KMS-11 (cell line): Measurements from ENCODE around the gene C12orf43.

ENCODE experiments used
- H2AFZ ChIP-seq: fragments of 200-600 bp; sonication (generic); 2 replicates; pipeline ENCODE4 v1.6.1; 2016; ENCODE audit warnings: antibody characterized with exemption, mixed run types, low read depth
- H3K27ac ChIP-seq: fragments of 200-600 bp; sonication (generic); 2 replicates; pipeline ENCODE4 v1.6.1; 2016; ENCODE audit warnings: mild to moderate bottlenecking, mixed run types
- H3K27me3 ChIP-seq: fragments of 200-600 bp; sonication (generic); 2 replicates; pipeline ENCODE4 v1.6.1; 2017; ENCODE audit warnings: mild to moderate bottlenecking, low read depth, mixed run types, moderate library complexity; ENCODE audit not compliant: insufficient read depth
- H3K36me3 ChIP-seq: fragments of 200-600 bp; sonication (generic); 2 replicates; pipeline ENCODE4 v1.6.1; 2017; ENCODE audit warnings: mild to moderate bottlenecking, mixed run types; ENCODE audit not compliant: insufficient read depth
- H3K4me1 ChIP-seq: fragments of 200-600 bp; sonication (generic); 2 replicates; pipeline ENCODE4 v1.6.1; 2016; ENCODE audit warnings: mild to moderate bottlenecking, low read depth, mixed run types; ENCODE audit not compliant: poor library complexity, severe bottlenecking
- H3K4me2 ChIP-seq: fragments of 200-600 bp; sonication (generic); 2 replicates; pipeline ENCODE4 v1.7.0; 2016; ENCODE audit warnings: mild to moderate bottlenecking, mixed run types
- H3K4me3 ChIP-seq: fragments of 200-600 bp; sonication (generic); IDR thresholded peaks from 2 replicates; pipeline ENCODE4 v1.6.1; 2017; ENCODE audit warnings: low read depth, low read length, mixed read lengths; ENCODE audit not compliant: insufficient read depth
- H3K79me2 ChIP-seq: fragments of 200-600 bp; sonication (generic); 2 replicates; pipeline ENCODE4 v1.6.1; 2016; ENCODE audit warnings: low read depth, mixed run types; ENCODE audit not compliant: insufficient read depth
- H3K9ac ChIP-seq: fragments of 200-600 bp; sonication (generic); 2 replicates; pipeline ENCODE4 v1.6.1; 2016; ENCODE audit warnings: mild to moderate bottlenecking, mixed run types
- H4K20me1 ChIP-seq: fragments of 200-600 bp; sonication (generic); 2 replicates; pipeline ENCODE4 v1.6.1; 2016; ENCODE audit warnings: mild to moderate bottlenecking, mixed run types; ENCODE audit not compliant: insufficient read depth
- TF ChIP-seq, protein P1 (sequence below): fragments of 200-600 bp; sonication (generic); conservative IDR thresholded peaks from 2 replicates; pipeline ENCODE4 v1.6.1; 2017; ENCODE audit warnings: low read depth, mild to moderate bottlenecking, antibody characterized with exemption, low read length, moderate library complexity, mixed read lengths

The C12orf43 gene

GRCh38 chr12:121017966-121018491, 1.7 kb upstream of the C12orf43 start:
- H3K4me1 ChIP-seq: peaks cover 6% of the 10 kb centered on the region
- no peaks in the 10 kb centered on the region for H3K36me3 ChIP-seq
- H3K4me2 ChIP-seq: no peak overlapping the region
- H3K79me2 ChIP-seq: no peaks in the 10 kb centered on the region; the same call in 1 of the 2 replicates
- TF ChIP-seq, protein P1, sequence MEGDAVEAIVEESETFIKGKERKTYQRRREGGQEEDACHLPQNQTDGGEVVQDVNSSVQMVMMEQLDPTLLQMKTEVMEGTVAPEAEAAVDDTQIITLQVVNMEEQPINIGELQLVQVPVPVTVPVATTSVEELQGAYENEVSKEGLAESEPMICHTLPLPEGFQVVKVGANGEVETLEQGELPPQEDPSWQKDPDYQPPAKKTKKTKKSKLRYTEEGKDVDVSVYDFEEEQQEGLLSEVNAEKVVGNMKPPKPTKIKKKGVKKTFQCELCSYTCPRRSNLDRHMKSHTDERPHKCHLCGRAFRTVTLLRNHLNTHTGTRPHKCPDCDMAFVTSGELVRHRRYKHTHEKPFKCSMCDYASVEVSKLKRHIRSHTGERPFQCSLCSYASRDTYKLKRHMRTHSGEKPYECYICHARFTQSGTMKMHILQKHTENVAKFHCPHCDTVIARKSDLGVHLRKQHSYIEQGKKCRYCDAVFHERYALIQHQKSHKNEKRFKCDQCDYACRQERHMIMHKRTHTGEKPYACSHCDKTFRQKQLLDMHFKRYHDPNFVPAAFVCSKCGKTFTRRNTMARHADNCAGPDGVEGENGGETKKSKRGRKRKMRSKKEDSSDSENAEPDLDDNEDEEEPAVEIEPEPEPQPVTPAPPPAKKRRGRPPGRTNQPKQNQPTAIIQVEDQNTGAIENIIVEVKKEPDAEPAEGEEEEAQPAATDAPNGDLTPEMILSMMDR: no peak
- H3K9ac ChIP-seq: no peak overlapping the region
- H2AFZ ChIP-seq: no peak overlapping the region
- no peak overlapping the region for H3K27ac ChIP-seq
- no peak overlapping the region for H3K4me3 ChIP-seq
- no peaks in the 10 kb centered on the region for H3K27me3 ChIP-seq
- no peaks in the 10 kb centered on the region for H4K20me1 ChIP-seq

GRCh38 chr12:121013715-121014114, 2.6 kb downstream of the C12orf43 start:
- H3K36me3 ChIP-seq: no peaks in the 10 kb centered on the region
- no peak overlapping the region for H3K4me2 ChIP-seq
- TF ChIP-seq, protein P1: no peak

GRCh38 chr12:121011820-121012219, 4.5 kb downstream of the C12orf43 start:
- Histone ChIP-seq H3K4me2 (no peak overlapping the region), H3K4me1 (peaks cover 6% of the 10 kb centered on the region), H3K27ac (no peak overlapping the region), H2AFZ (no peak overlapping the region), H3K79me2 (no peaks in the 10 kb centered on the region; the same call in 1 of the 2 replicates), H4K20me1 (no peaks in the 10 kb centered on the region), H3K4me3 (no peak overlapping the region), H3K9ac (no peak overlapping the region), H3K27me3 (no peaks in the 10 kb centered on the region), H3K36me3 (no peaks in the 10 kb centered on the region)
- TF ChIP-seq, protein P1: no peak

More at GRCh38 chr12:121013715-121014114, 2.6 kb downstream of the C12orf43 start:
- Histone ChIP-seq H3K4me1 (peaks cover 6% of the 10 kb centered on the region), H3K27me3 (no peaks in the 10 kb centered on the region), H3K79me2 (no peaks in the 10 kb centered on the region; the same call in 1 of the 2 replicates), H3K4me3 (no peak overlapping the region), H2AFZ (no peak overlapping the region), H4K20me1 (no peaks in the 10 kb centered on the region), H3K9ac (no peak overlapping the region), H3K27ac (no peak overlapping the region)

GRCh38 chr12:121010860-121011259, 5.4 kb downstream of the C12orf43 start:
- H3K27ac ChIP-seq: no peak overlapping the region
- H3K4me2 ChIP-seq: no peak overlapping the region
- TF ChIP-seq, protein P1: no peak
- H3K36me3 ChIP-seq: no peaks in the 10 kb centered on the region
- H3K4me1 ChIP-seq: peaks cover 6% of the 10 kb centered on the region
- H2AFZ ChIP-seq: no peak overlapping the region
- H3K4me3 ChIP-seq: no peak overlapping the region
- H4K20me1 ChIP-seq: no peaks in the 10 kb centered on the region
- H3K9ac ChIP-seq: no peak overlapping the region
- no peaks in the 10 kb centered on the region for H3K27me3 ChIP-seq
- H3K79me2 ChIP-seq: no peaks in the 10 kb centered on the region; the same call in 1 of the 2 replicates
